HepG2 (cell line): ENCODE measurements around the gene SGCE. TPM values are rescaled to one million over a fixed set of nuclear protein-coding genes. Genes with fewer than 3 reads are reported as not detected.

Experiments used
- CHD2 ChIP-seq: IDR thresholded peaks from 2 replicates; pipeline ENCODE4 v1.6.1; 2011; ENCODE audit warnings: low read depth, low read length, improper control_type of control experiment
- GATAD1 ChIP-seq: IDR thresholded peaks from 2 replicates; pipeline ENCODE4 v1.6.1; 2016; ENCODE audit warnings: missing genetic modification reagents, missing compliant biosample characterization
- HOXA3 ChIP-seq: sonication (generic); formaldehyde crosslinking; IDR thresholded peaks from 2 replicates; pipeline ENCODE4 v1.5.0; 2020; ENCODE audit warnings: missing genetic modification reagents
- IRF2 ChIP-seq: IDR thresholded peaks from 2 replicates; pipeline ENCODE4 v1.6.1; 2018; ENCODE audit warnings: missing genetic modification reagents, missing compliant biosample characterization
- KAT7 ChIP-seq: IDR thresholded peaks from 2 replicates; pipeline ENCODE4 v1.6.1; 2018; ENCODE audit warnings: borderline replicate concordance, missing compliant biosample characterization
- MED8 ChIP-seq: sonication (generic); formaldehyde crosslinking; IDR thresholded peaks from 2 replicates; pipeline ENCODE4 v1.8.1; 2023; ENCODE audit warnings: mild to moderate bottlenecking, missing genetic modification reagents; ENCODE audit not compliant: insufficient replicate concordance
- PAXIP1 ChIP-seq: sonication (generic); formaldehyde crosslinking; conservative IDR thresholded peaks from 2 replicates; pipeline ENCODE4 v1.4.0; 2020; ENCODE audit warnings: mild to moderate bottlenecking, missing genetic modification reagents, moderate library complexity
- PPARG ChIP-seq: conservative IDR thresholded peaks from 2 replicates; pipeline ENCODE4 v1.6.1; 2016; ENCODE audit warnings: missing biosample characterization, missing genetic modification reagents
- RCOR2 ChIP-seq: IDR thresholded peaks from 2 replicates; pipeline ENCODE4 v1.6.1; 2016; ENCODE audit warnings: missing biosample characterization, missing genetic modification reagents
- TSC22D2 ChIP-seq: sonication (generic); formaldehyde crosslinking; IDR thresholded peaks from 2 replicates; pipeline ENCODE4 v1.5.1; 2020; ENCODE audit warnings: missing genetic modification reagents, mild to moderate bottlenecking, borderline replicate concordance
- ZNF296 ChIP-seq: sonication (generic); formaldehyde crosslinking; conservative IDR thresholded peaks from 2 replicates; pipeline ENCODE4 v1.5.0; 2020; ENCODE audit warnings: mild to moderate bottlenecking, missing genetic modification reagents
- ZNF501 ChIP-seq: sonication (generic); formaldehyde crosslinking; IDR thresholded peaks from 2 replicates; pipeline ENCODE4 v1.5.1; 2020; ENCODE audit warnings: mild to moderate bottlenecking, moderate library complexity, missing genetic modification reagents
- ZNF543 ChIP-seq: sonication (generic); formaldehyde crosslinking; IDR thresholded peaks from 2 replicates; pipeline ENCODE4 v1.4.0; 2020; ENCODE audit warnings: mild to moderate bottlenecking, missing genetic modification reagents
- ZNF768 ChIP-seq: sonication (generic); formaldehyde crosslinking; IDR thresholded peaks from 2 replicates; pipeline ENCODE4 v1.4.0; 2020; ENCODE audit warnings: missing genetic modification reagents
- ZNF777 ChIP-seq: sonication (generic); formaldehyde crosslinking; IDR thresholded peaks from 2 replicates; pipeline ENCODE4 v1.4.0; 2020; ENCODE audit warnings: missing genetic modification reagents
- ZUFSP ChIP-seq: sonication (generic); formaldehyde crosslinking; IDR thresholded peaks from 2 replicates; pipeline ENCODE4 v1.9.0; 2021; ENCODE audit warnings: missing genetic modification reagents, mild to moderate bottlenecking, borderline replicate concordance
- polyA plus RNA-seq, 8 experiments: library from polyadenylated mRNA; depleted of rRNA in 3 of 8; stranded (reverse) in 7 of 8; unstranded in 1 of 8; fragments of >200 nt; fragmentation: Illumina TruSeq in 4 of 8; extraction: Trizol in 4 of 8; gene quantifications; 2 replicates each; pipeline versions ENCODE4 v1.2.1 to v1.2.3, GENCODE V29; 2011 to 2016; ENCODE audit warnings: low read depth in 4 of 8, missing spikeins in 1 of 8, mixed read lengths in 1 of 8; ENCODE audit not compliant: insufficient read depth in 1 of 8
- total RNA-seq, 5 experiments: library from RNA; depleted of rRNA; stranded (reverse); fragments of >200 nt; fragmentation: Illumina TruSeq; extraction: Trizol; gene quantifications; 2 replicates each; pipeline ENCODE4 v1.2.3, GENCODE V29; 2016; ENCODE audit warnings: low read depth in 1 of 5
- TF ChIP-seq, protein P1 (sequence below): IDR thresholded peaks from 2 replicates; pipeline ENCODE4 v1.6.1; 2016; ENCODE audit warnings: low read depth, missing genetic modification reagents, missing compliant biosample characterization
- TF ChIP-seq, protein P2 (sequence below): IDR thresholded peaks from 2 replicates; pipeline ENCODE4 v1.6.1; 2016; ENCODE audit warnings: mild to moderate bottlenecking, missing biosample characterization, missing genetic modification reagents
- TF ChIP-seq, protein P3 (sequence below): sonication (generic); formaldehyde crosslinking; IDR thresholded peaks from 2 replicates; pipeline ENCODE4 v1.5.1; 2020; ENCODE audit warnings: mild to moderate bottlenecking, missing genetic modification reagents, moderate library complexity

SGCE gene
- total and polyA plus RNA-seq, 2 of the 13 experiments (the other 11 are each of a cell fraction or from before 2014, with no cell fraction given) = 52.3 to 71.1 TPM

DNA sequence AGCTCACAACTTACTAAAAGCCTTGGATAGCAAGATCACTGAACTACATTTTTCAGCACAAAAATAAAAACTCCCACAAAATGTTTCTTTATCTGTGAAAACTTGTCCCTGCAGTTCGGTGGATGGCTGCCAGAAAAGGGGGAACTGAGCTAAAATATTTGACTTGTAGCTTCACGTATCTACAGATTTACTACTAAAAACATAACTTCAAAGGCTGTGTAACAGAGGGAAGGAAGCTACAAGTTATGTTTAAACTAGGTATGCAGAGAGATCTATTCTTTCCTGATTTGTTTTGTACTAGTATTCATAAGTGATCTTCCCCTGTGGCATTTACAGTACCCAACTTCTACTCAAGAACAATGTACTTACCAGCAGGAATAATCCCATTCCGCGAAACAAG, 25.1 kb downstream of the SGCE start (continued):
- TF ChIP-seq, protein P1, sequence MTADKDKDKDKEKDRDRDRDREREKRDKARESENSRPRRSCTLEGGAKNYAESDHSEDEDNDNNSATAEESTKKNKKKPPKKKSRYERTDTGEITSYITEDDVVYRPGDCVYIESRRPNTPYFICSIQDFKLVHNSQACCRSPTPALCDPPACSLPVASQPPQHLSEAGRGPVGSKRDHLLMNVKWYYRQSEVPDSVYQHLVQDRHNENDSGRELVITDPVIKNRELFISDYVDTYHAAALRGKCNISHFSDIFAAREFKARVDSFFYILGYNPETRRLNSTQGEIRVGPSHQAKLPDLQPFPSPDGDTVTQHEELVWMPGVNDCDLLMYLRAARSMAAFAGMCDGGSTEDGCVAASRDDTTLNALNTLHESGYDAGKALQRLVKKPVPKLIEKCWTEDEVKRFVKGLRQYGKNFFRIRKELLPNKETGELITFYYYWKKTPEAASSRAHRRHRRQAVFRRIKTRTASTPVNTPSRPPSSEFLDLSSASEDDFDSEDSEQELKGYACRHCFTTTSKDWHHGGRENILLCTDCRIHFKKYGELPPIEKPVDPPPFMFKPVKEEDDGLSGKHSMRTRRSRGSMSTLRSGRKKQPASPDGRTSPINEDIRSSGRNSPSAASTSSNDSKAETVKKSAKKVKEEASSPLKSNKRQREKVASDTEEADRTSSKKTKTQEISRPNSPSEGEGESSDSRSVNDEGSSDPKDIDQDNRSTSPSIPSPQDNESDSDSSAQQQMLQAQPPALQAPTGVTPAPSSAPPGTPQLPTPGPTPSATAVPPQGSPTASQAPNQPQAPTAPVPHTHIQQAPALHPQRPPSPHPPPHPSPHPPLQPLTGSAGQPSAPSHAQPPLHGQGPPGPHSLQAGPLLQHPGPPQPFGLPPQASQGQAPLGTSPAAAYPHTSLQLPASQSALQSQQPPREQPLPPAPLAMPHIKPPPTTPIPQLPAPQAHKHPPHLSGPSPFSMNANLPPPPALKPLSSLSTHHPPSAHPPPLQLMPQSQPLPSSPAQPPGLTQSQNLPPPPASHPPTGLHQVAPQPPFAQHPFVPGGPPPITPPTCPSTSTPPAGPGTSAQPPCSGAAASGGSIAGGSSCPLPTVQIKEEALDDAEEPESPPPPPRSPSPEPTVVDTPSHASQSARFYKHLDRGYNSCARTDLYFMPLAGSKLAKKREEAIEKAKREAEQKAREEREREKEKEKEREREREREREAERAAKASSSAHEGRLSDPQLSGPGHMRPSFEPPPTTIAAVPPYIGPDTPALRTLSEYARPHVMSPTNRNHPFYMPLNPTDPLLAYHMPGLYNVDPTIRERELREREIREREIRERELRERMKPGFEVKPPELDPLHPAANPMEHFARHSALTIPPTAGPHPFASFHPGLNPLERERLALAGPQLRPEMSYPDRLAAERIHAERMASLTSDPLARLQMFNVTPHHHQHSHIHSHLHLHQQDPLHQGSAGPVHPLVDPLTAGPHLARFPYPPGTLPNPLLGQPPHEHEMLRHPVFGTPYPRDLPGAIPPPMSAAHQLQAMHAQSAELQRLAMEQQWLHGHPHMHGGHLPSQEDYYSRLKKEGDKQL (CRISPR knock-in tag) = no peak
- TF ChIP-seq, protein P2, sequence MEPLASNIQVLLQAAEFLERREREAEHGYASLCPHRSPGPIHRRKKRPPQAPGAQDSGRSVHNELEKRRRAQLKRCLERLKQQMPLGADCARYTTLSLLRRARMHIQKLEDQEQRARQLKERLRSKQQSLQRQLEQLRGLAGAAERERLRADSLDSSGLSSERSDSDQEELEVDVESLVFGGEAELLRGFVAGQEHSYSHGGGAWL (CRISPR knock-in tag) = no peak
- TF ChIP-seq PPARG (CRISPR knock-in tag) (0 out of 2 replicates have a peak, but pooled peaks have one; percentile 15), CHD2 (no peak), ZUFSP (CRISPR knock-in tag) (no peak), TSC22D2 (CRISPR knock-in tag) (no peak), PAXIP1 (CRISPR knock-in tag) (peak; percentile 73), KAT7 (CRISPR knock-in tag) (no peak), IRF2 (CRISPR knock-in tag) (no peak), ZNF296 (CRISPR knock-in tag) (no peak), ZNF768 (no peak), GATAD1 (CRISPR knock-in tag) (no peak), HOXA3 (no peak), RCOR2 (no peak), ZNF777 (CRISPR knock-in tag) (no peak), ZNF501 (CRISPR knock-in tag) (no peak), MED8 (no peak), ZNF543 (CRISPR knock-in tag) (no peak)
- TF ChIP-seq, protein P3, sequence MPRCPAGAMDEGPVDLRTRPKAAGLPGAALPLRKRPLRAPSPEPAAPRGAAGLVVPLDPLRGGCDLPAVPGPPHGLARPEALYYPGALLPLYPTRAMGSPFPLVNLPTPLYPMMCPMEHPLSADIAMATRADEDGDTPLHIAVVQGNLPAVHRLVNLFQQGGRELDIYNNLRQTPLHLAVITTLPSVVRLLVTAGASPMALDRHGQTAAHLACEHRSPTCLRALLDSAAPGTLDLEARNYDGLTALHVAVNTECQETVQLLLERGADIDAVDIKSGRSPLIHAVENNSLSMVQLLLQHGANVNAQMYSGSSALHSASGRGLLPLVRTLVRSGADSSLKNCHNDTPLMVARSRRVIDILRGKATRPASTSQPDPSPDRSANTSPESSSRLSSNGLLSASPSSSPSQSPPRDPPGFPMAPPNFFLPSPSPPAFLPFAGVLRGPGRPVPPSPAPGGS (CRISPR knock-in tag) = no peak
